Measurements from ENCODE around the gene FBXO46.

The FBXO46 gene, protein sequence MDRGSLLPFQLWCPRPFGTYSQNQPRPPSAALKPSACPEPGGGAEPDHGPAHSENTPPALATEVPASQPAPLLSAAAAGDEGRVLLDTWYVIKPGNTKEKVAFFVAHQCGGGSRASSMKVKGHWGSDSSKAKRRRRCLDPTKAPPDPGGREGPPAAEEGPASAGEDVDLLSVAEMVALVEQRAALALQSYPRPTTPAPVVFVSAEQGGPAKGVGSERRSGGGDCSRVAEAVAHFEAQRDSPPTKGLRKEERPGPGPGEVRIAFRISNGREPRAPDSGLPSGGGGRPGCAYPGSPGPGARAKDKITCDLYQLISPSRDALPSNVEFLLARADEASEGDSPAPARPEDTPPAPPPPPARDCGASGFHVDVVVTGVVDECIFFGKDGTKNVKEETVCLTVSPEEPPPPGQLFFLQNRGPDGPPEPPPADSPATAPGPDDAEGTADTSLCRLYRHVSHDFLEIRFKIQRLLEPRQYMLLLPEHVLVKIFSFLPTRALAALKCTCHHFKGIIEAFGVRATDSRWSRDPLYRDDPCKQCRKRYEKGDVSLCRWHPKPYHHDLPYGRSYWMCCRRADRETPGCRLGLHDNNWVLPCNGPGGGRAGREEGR

GRCh38 chr19:45730368-45731288, at the start of gene FBXO46:
FBXO46 (minus strand) TSS chr19:45730896; CDS start chr19:45713495, 17,401 bp downstream.
- DNase-seq (ENCODE audit: low read depth in 3 of 3, low spot score in 1 of 3), result peak; percentile 82 to 86 (median 83)

- no peak for DNase-seq (ENCODE audit: low read depth in 3 of 3, low spot score in 1 of 3)
Observed at GRCh38 chr19:45780146-45780447, 49.4 kb upstream of the FBXO46 start.

DNA sequence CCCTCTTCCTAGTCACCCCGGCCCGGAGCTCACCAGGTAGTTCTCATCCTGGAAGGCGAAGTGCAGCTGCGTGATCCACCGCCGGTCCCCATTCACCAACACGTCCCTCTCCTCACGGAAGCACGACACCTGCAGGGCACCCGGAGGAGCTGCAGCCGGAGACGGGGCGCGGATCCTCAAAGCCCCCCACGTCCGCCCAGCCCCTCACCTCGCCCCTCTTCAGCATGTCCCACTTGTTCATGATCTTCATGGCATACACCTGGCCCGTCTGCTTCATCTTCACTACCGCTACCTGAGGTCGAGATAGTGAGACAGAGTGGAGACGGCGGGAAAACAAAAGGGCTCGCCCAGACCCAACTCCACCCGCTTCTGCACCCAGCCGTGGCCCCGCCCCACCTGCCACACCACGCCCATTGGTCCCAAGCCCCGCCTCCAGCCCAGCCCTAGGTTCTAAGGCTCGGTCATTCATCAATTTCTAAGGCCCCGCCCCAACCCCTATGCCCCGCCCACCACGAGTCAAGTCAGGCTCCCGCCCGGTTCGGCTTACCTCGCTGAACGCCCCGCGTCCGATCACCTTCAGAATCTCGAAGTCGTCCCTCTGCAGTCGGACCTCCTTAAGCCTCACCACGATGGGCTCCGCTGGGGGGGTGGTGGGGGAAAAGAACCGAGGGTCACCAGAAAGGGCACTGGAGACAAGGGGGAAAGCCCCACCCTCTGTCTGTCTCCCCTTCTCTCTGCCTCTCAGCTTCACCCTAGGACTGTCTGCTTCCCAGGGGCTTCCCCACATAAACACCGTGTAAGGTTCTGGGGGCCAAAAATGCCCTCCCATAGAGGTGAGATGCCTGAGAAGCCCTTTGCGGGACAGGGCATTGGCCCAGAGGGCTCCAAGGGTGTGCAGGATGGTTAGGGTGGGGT, 48.8 kb upstream of the FBXO46 start:
- DNase-seq (ENCODE audit: low read depth in 3 of 3, low spot score in 1 of 3), result peak; percentile 38 to 91 (median 57)

- DNase-seq (ENCODE audit: low read depth in 3 of 3, low spot score in 1 of 3), result no peak
Observed at GRCh38 chr19:45778010-45778661, 47.4 kb upstream of the FBXO46 start.

DNA sequence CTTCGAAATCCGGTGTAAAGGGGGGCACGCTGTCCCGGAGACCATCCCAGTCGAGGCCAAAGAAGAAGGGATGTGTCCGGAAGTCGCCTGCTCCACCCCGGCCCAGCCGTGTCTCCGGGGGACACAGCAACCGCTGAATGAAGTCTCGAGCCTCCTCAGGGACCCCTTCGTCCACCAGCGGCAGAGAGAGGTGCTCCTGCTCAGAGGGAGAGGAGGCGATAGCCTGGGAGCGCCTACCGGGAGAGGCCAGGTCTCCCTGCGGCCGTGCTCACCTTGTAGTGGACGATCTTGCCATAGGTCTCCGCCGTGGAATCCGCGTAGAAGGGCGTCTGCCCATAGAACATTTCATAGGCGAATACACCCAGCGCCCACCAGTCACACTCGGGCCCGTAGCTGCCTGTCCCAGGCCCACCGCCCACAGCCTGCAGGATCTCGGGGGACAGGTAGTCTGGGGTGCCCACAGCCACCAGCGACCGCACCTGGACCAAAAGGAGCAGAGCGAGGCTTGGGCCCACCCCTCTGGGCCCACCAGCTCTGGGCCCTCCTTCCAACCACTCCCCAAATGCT, 46.8 kb upstream of the FBXO46 start:
- DNase-seq (ENCODE audit: low read depth in 3 of 3, low spot score in 1 of 3), result no peak

DNA sequence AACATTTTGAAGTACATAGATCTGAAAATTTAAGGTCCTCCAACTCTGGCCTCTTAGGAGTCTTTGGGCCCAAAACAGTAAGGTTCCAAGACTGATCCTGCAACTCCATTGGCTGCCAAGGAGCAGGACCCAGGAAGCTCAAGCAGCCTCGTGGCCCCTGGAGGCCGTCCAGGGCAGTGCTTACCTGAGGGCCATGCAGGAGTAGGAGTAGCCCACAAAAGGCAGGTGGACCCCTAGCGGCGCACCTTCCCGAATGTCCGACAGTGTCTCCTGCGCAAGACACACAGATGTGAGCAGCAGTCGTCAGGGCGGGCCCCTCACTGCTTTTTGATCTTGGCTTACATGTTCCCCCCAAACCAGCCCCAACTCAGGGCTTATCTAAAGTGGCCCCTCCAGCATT, 44.1 kb upstream of the FBXO46 start:
- DNase-seq (ENCODE audit: low read depth in 3 of 3, low spot score in 1 of 3), result no peak

DNA sequence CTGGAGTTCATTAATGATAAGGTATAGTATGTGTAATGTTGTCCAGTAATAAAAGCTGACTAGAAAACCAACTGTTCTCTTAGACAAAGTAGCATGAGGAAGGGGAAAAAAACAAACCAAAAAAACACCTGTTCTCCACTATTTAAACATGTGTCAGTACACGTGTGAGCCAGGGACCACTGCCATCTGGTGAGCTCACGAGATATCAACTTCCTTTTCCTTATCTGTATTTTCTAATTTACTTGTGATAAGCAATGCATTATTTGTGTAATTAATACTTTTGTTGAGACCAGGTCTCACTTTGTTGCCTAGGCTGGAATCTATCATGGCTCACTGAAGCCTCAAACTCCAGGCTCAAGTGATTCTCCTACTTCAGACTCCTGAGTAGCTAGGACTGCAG, 42.7 kb upstream of the FBXO46 start:
- no peak for DNase-seq (ENCODE audit: low read depth in 3 of 3, low spot score in 1 of 3)

- no peak for DNase-seq (ENCODE audit: low read depth in 3 of 3, low spot score in 1 of 3)
Observed at GRCh38 chr19:45772912-45773311, 42.2 kb upstream of the FBXO46 start.

- no peak for DNase-seq (ENCODE audit: low read depth in 3 of 3, low spot score in 1 of 3)
Observed at GRCh38 chr19:45772130-45772840, 41.6 kb upstream of the FBXO46 start.

- no peak for DNase-seq (ENCODE audit: low read depth in 3 of 3, low spot score in 1 of 3)
Observed at GRCh38 chr19:45771311-45771933, 40.7 kb upstream of the FBXO46 start.

- DNase-seq (ENCODE audit: low read depth in 3 of 3, low spot score in 1 of 3), result peak; percentile 70 to 89 (median 77)
Observed at GRCh38 chr19:45770192-45771101, 39.8 kb upstream of the FBXO46 start.

GRCh38 chr19:45769821-45770191, 39.1 kb upstream of the FBXO46 start:
- DNase-seq (ENCODE audit: low read depth in 3 of 3, low spot score in 1 of 3), result peak in 1 of 3 donors; percentile 31

DNA sequence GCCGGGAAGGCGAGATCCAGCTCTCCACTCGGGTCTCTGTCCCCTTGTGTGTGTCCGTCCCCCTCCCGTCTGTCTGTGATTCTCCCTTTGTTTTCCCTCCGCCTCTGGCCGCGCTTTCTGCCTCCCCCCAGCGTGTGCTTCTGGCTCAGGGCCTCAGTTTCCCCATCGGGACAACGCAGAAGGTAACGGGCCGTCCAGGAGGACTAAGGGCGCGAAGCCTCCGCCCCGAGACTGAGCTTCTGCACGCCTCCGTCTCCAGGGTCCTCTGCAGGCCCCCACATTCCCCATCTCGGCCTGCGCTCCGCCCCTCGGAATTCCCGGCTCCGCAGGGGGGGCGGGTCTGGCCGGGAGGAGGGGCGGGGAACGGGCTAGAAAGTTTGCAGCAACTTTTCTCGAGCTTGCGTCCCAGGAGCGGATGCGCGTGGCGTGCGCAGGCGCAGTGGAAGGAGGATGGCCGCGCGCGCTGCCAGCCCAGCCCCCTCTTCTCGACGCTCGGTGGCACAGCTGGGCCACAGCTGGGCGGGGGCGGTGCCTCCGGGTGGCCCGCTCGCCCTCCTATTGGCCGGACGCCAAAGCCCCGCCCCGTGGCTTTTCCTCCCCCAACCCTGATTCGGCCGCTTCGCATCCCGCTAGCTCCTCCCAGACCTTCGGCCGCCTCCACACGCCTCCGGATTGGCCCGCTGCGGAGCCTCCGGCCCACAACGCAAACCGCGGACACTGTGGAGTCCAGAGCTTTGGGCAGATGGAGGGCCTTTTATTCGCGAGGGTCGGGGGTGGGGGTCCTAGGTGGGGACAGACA, 38.5 kb upstream of the FBXO46 start, which contains the start of gene SIX5:
SIX5 (minus strand) TSS at position 269 of the 799 bp plus-strand sequence. CDS start 408 bp downstream, outside the sequence.
- DNase-seq (ENCODE audit: low read depth in 3 of 3, low spot score in 1 of 3), result peak; percentile 84 to 91 (median 85)

- peak in 1 of 3 donors; percentile 21 for DNase-seq (ENCODE audit: low read depth in 3 of 3, low spot score in 1 of 3)
Observed at GRCh38 chr19:45768655-45768983, 37.9 kb upstream of the FBXO46 start.

- peak in 1 of 3 donors; percentile 18 for DNase-seq (ENCODE audit: low read depth in 3 of 3, low spot score in 1 of 3)
Observed at GRCh38 chr19:45767881-45768654, 37.4 kb upstream of the FBXO46 start.

- no peak for DNase-seq (ENCODE audit: low read depth in 3 of 3, low spot score in 1 of 3)
Observed at GRCh38 chr19:45767410-45767880, 36.7 kb upstream of the FBXO46 start.
